Astrocyte of the spinal cord (primary cell): ENCODE measurements around the gene PPP6R1.

Source experiments
- DNase-seq: peaks from one replicate; pipeline ENCODE4 v3.0.0; 2011; ENCODE audit warnings: low read depth, low spot score
- H3K4me3 ChIP-seq: 2 replicates; pipeline ENCODE4 v1.5.1; 2011; ENCODE audit warnings: low read depth, mild to moderate bottlenecking, low read length, moderate library complexity
- in situ Hi-C: cut with HindIII; loops from 2 replicates; pipeline ENCODE4 v1.10.0; 2017; ENCODE audit warnings: low sequenced_read_pairs
- TF ChIP-seq, protein P1 (sequence below): IDR thresholded peaks from 2 replicates; pipeline ENCODE4 v1.5.1; 2012; ENCODE audit warnings: low read depth, mild to moderate bottlenecking, low read length, inconsistent platforms

PPP6R1 gene

GRCh38 chr19:55276720-55277430 lies 18.1 kb upstream of the PPP6R1 start:
- TF ChIP-seq, protein P1, sequence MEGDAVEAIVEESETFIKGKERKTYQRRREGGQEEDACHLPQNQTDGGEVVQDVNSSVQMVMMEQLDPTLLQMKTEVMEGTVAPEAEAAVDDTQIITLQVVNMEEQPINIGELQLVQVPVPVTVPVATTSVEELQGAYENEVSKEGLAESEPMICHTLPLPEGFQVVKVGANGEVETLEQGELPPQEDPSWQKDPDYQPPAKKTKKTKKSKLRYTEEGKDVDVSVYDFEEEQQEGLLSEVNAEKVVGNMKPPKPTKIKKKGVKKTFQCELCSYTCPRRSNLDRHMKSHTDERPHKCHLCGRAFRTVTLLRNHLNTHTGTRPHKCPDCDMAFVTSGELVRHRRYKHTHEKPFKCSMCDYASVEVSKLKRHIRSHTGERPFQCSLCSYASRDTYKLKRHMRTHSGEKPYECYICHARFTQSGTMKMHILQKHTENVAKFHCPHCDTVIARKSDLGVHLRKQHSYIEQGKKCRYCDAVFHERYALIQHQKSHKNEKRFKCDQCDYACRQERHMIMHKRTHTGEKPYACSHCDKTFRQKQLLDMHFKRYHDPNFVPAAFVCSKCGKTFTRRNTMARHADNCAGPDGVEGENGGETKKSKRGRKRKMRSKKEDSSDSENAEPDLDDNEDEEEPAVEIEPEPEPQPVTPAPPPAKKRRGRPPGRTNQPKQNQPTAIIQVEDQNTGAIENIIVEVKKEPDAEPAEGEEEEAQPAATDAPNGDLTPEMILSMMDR, result no peak
- in situ Hi-C loops, result no loop called here
- H3K4me3 ChIP-seq, result no peak overlapping the region
- DNase-seq, result no peak

GRCh38 chr19:55275851-55276719 lies 17.3 kb upstream of the PPP6R1 start:
- DNase-seq, result no peak
- in situ Hi-C loops, result no loop called here
- TF ChIP-seq, protein P1, result no peak
- H3K4me3 ChIP-seq, result no peak overlapping the region

GRCh38 chr19:55273978-55274707 lies 15.3 kb upstream of the PPP6R1 start:
- in situ Hi-C loops, result no loop called here
- no peak overlapping the region for H3K4me3 ChIP-seq
- DNase-seq, result no peak
- TF ChIP-seq, protein P1, result no peak

DNA sequence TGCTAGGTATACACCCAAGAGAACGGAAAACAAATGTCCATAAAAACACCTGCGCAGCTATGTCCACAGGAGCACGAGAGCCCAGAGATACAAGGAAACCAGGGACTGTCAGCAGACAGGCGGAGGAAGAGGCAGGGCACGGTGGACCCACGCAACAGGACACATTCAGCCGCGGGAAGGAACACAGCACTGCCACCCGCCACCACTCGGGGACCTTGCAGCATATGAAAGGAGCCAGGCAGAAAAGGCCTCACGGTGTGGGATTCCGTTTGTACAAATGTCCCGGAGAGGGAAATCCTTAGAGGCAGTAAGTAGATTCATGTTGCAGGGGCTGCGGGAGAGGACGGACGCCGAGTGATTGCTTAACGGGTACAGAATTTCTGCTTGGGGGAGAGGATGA lies 13.3 kb upstream of the PPP6R1 start:
- in situ Hi-C loops, result no loop called here

DNA sequence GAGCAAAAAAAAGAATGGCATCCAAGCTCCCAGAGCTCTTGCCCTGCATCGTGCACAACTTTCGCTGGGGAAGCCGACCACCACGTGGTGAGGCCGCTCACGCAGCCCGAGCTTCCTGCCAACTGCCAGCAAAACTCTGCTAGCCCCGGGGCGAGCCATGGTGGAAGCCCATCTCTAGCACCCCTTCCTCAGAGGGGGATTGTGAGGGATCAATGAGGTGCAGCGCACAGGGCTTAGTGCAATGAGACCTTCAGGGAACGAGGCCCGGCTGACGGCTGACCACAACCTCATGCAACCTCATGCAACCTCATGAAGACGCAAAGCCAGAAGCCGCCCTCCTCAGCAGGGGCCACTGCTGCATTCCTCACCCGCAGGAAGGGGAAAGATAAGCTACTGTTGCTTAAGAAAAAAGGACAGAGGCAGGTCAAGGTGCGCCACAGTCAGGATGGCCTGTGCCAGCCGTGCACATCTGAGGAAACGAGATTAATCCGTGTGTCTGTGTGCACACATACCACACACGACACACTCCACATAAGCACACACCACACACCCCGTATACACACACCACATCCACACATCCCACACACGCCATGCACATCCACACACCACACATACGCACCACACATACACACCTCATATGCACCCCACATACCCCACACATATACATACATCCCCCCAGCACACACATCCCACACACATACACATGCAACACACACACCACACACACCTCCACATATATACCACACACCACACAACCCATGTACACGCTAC lies 11.5 kb upstream of the PPP6R1 start:
- in situ Hi-C loops, result no loop called here

More for the DNA sequence above, 13.3 kb upstream of the PPP6R1 start:
- no peak overlapping the region for H3K4me3 ChIP-seq
- DNase-seq, result no peak
- TF ChIP-seq, protein P1, result no peak

More for the DNA sequence above, 11.5 kb upstream of the PPP6R1 start:
- DNase-seq, result no peak
- TF ChIP-seq, protein P1, result no peak
- no peak overlapping the region for H3K4me3 ChIP-seq
